C4-2B (cell line): ENCODE results near the gene AGO1.
"Not testable (repeated sequence)": the region's sequence is repeated elsewhere in the genome, so short reads cannot be mapped to it uniquely, and the experiment has no call there.

ENCODE experiments used
- CTCF ChIP-seq: fragments of 450-650 bp; conservative IDR thresholded peaks from 2 replicates; pipeline ENCODE4 v1.5.1; 2017; ENCODE audit warnings: mild to moderate bottlenecking
- ZFX ChIP-seq: fragments of 450-650 bp; IDR thresholded peaks from 2 replicates; pipeline ENCODE4 v1.6.1; 2017

GRCh38 chr1:35972631-35973030, 89.6 kb downstream of the AGO1 start:
- not testable (repeated sequence) for TF ChIP-seq CTCF, ZFX
